Testis (tissue), 3 donors: Measurements from ENCODE around the gene HIPK3. TPM values are rescaled to one million over a fixed set of nuclear protein-coding genes. Genes with fewer than 3 reads are reported as not detected.

Source experiments
- DNase-seq: peaks from one replicate; pipeline ENCODE4 v3.0.0-alpha.2; 2019
- H3K27ac ChIP-seq, 2 donors: fragments of 200-600 bp; sonication (generic); one replicate each; pipeline ENCODE4 v1.5.1; 2019
- H3K27me3 ChIP-seq: fragments of 200-600 bp; sonication (generic); one replicate; pipeline ENCODE4 v1.5.1; 2019
- H3K36me3 ChIP-seq: fragments of 200-600 bp; sonication (generic); one replicate; pipeline ENCODE4 v1.5.1; 2017; ENCODE audit warnings: low read depth; ENCODE audit errors: missing control alignments
- H3K4me1 ChIP-seq: fragments of 200-600 bp; sonication (generic); one replicate; pipeline ENCODE4 v1.5.1; 2019
- H3K4me3 ChIP-seq, 2 donors: fragments of 200-600 bp; sonication (generic); one replicate each; pipeline ENCODE4 v1.5.1; 2017 to 2019
- H3K9me3 ChIP-seq: fragments of 200-600 bp; sonication (generic); one replicate; pipeline ENCODE4 v1.5.1; 2017
- CTCF ChIP-seq, 3 experiments: fragments of 450-650 bp in 2 of 3; fragments of 200-600 bp in 1 of 3; sonication (generic) in 1 of 3; IDR thresholded peaks; one replicate each; pipeline ENCODE4 v1.5.1; 2016 to 2019; ENCODE audit warnings: antibody characterized with exemption in 3 of 3, mild to moderate bottlenecking in 2 of 3, moderate library complexity in 1 of 3
- POLR2A ChIP-seq: fragments of 450-650 bp; IDR thresholded peaks from one replicate; pipeline ENCODE4 v1.6.1; 2017; ENCODE audit warnings: antibody characterized with exemption, mild to moderate bottlenecking, moderate library complexity
- WGBS, 2 donors: methylation state at CpG; one replicate each; pipeline ENCODE4 v1.1.5; 2018; 5-methylcytosine and 5-hydroxymethylcytosine counted together
- intact Hi-C: fragments of 100-400 bp; cut with DNase I; formaldehyde crosslinking; loops from one replicate; pipeline ENCODE4 v1.15.1; 2023; ENCODE audit warnings: low total_unique reads
- polyA plus RNA-seq: library from polyadenylated mRNA; stranded (reverse); fragments of 350-450 nt; fragmentation: Illumina TruSeq; extraction: RNeasy Lipid Tissue Mini Kit (QIAGEN cat#74804); gene quantifications from one replicate; pipeline ENCODE4 v1.2.3, GENCODE V29; 2014; ENCODE audit warnings: low read depth, low replicate concordance; ENCODE audit not compliant: insufficient read depth
- total RNA-seq, 2 donors: library from RNA; depleted of rRNA; stranded (reverse); fragments of >200 nt; gene quantifications; one replicate each; pipeline ENCODE4 v1.2.3, GENCODE V29; 2016

HIPK3 gene
- total and polyA plus RNA-seq, 3 donors from 2014 or later, result 47.6 to 90.2 (median 86.3) TPM

GRCh38 chr11:33317662-33318061 lies 60.5 kb downstream of the HIPK3 start:
- Histone ChIP-seq H3K27ac (no peak overlapping the region), H3K4me3 (no peak overlapping the region), H3K27me3 (no peaks in the 10 kb centered on the region), H3K9me3 (no peaks in the 10 kb centered on the region), H3K4me1 (peaks cover 15% of the 10 kb centered on the region), H3K36me3 (no peaks in the 10 kb centered on the region)
- no peak for DNase-seq
- TF ChIP-seq CTCF (IDR thresholded peaks at IDR 0.05) (no peak), POLR2A (no peak)
- WGBS, 2 donors, result 40 to 67% methylated on average over 1 of the region's 1 CpG
- intact Hi-C loops, result no loop called here

- no peak for DNase-seq
- intact Hi-C loops, result loop anchor here (10.0 kb wide), 1 partner anchor 65 kb away; the partner anchor contains the start of gene HIPK3
- TF ChIP-seq CTCF (IDR thresholded peaks at IDR 0.05), result no peak
- no peak for TF ChIP-seq POLR2A
- no peak overlapping the region for H3K4me3 ChIP-seq
- H3K27ac ChIP-seq, result no peak overlapping the region
- peaks cover 20% of the 10 kb centered on the region for H3K4me1 ChIP-seq
- 42 to 57% methylated on average over 1 of the region's 1 CpG for WGBS, 2 donors
- no peaks in the 10 kb centered on the region for H3K9me3 ChIP-seq
- no peaks in the 10 kb centered on the region for H3K27me3 ChIP-seq
- H3K36me3 ChIP-seq, result no peaks in the 10 kb centered on the region
These were observed 63.0 kb downstream of the HIPK3 start for GRCh38 chr11:33320016-33320813.

GRCh38 chr11:33320814-33321330 lies 63.7 kb downstream of the HIPK3 start:
- Histone ChIP-seq H3K27ac (no peak overlapping the region), H3K4me3 (no peak overlapping the region), H3K4me1 (peaks cover 26% of the 10 kb centered on the region), H3K27me3 (no peaks in the 10 kb centered on the region), H3K36me3 (no peaks in the 10 kb centered on the region), H3K9me3 (no peaks in the 10 kb centered on the region)
- intact Hi-C loops, result loop anchor here (10.0 kb wide), 1 partner anchor 66 kb away; the partner anchor contains the start of gene HIPK3
- TF ChIP-seq POLR2A (no peak), CTCF (IDR thresholded peaks at IDR 0.05) (no peak)
- WGBS, 2 donors, result 40 to 41% methylated on average over 6 of the region's 6 CpGs
- no peak for DNase-seq

GRCh38 chr11:33321422-33321821 lies 64.2 kb downstream of the HIPK3 start:
- H3K4me1 ChIP-seq, result peaks cover 32% of the 10 kb centered on the region
- no peak overlapping the region for H3K4me3 ChIP-seq
- no peaks in the 10 kb centered on the region for H3K9me3 ChIP-seq
- no peak overlapping the region for H3K27ac ChIP-seq
- TF ChIP-seq CTCF (IDR thresholded peaks at IDR 0.05) (no peak), POLR2A (no peak)
- H3K36me3 ChIP-seq, result no peaks in the 10 kb centered on the region
- H3K27me3 ChIP-seq, result no peaks in the 10 kb centered on the region
- DNase-seq, result no peak
- intact Hi-C loops, result loop anchor here (10.0 kb wide), 1 partner anchor 67 kb away; the partner anchor contains the start of gene HIPK3
